GM18907 (cell line): ENCODE measurements around the gene GPR15LG.

Experiments
- ATAC-seq: cut with Tn5 transposase; IDR thresholded peaks from one replicate; pipeline ENCODE4 v1.9.1; 2021; ENCODE audit warnings: mild to moderate bottlenecking, moderate library complexity; ENCODE audit not compliant: unreplicated experiment

The GPR15LG gene

GRCh38 chr10:84193327-84193726, 19.7 kb downstream of the GPR15LG start:
- no peak for ATAC-seq

- peak; percentile 24 for ATAC-seq
Observed at GRCh38 chr10:84193846-84194423, 20.3 kb downstream of the GPR15LG start.

DNA sequence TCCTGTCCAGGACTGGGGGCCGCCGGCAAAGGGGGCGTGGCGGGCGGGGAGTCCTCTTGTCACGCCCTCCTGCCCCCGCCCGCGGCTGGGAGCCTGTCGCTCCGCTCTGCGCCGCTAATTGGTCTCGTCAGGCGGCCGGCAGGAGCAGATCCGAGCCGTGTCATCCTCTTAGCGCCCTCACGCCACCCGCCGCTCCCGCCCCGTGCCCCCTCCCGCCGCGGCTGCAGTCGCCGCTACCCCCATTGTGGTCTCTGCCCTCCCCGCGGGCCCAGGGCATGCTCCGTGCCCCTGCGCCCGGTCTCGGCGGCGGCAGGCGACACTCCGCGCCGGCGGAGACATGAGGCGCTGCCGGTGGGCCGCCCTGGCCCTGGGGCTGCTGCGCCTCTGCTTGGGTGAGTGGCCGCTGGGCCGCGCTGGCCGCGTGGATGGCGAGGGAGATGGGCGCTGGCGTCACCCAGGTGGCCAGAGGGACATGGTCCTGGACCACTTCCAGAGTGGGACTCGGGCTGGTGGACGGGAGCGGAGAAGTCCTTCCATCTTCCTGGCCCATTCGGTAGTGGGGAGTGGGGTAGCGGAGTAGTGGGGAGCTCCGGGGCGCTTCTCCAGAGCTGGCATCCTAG, 20.9 kb downstream of the GPR15LG start, which contains the start of gene CDHR1:
TSS of gene CDHR1 (plus strand) at position 114 of the 620 bp plus-strand sequence. CDS start at position 338, 224 bp downstream.
- peak; percentile 82 for ATAC-seq

GRCh38 chr10:84195044-84195830, 21.6 kb downstream of the GPR15LG start:
- peak; percentile 2 for ATAC-seq

DNA sequence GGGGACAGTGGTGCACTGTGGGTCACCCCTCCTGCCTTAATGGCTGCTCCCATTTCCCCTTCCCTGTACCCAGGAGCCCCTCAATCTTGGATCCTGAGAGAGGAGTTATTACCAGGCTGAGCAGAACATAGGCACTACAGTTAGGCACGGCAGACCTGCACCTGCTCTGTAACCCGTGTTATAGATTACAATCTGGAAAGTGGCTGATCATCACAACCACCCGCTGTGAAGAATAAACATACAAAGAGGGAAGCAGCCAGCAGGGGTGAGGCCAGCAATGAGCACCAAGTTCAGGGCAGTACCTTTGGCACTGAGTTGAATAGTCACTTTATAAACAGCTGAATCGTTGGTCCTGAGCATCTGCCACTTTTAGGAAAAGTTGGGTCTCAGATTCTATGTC, 22.5 kb downstream of the GPR15LG start:
- no peak for ATAC-seq

DNA sequence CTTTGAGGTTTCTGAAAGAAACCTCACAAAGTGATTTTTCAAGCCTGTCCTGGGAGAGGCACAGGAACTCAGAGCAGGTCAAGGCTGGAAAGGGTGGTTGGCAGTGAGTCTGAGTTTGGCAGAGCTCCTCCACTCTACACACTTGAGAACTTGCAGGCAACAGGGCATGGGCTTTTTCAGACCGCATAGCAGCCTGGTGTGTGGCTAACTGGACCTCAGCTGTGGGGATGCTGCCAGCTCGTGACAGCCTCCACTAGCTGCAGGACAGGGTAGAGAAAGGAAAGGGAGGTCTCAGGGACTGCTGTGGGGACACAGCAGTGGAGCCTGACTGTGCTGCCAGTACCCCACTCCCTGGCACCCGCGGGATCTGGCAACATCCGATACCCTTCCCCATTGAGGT, 23.3 kb downstream of the GPR15LG start:
- no peak for ATAC-seq

- no peak for ATAC-seq
Observed at GRCh38 chr10:84197643-84198042, 24.0 kb downstream of the GPR15LG start.

DNA sequence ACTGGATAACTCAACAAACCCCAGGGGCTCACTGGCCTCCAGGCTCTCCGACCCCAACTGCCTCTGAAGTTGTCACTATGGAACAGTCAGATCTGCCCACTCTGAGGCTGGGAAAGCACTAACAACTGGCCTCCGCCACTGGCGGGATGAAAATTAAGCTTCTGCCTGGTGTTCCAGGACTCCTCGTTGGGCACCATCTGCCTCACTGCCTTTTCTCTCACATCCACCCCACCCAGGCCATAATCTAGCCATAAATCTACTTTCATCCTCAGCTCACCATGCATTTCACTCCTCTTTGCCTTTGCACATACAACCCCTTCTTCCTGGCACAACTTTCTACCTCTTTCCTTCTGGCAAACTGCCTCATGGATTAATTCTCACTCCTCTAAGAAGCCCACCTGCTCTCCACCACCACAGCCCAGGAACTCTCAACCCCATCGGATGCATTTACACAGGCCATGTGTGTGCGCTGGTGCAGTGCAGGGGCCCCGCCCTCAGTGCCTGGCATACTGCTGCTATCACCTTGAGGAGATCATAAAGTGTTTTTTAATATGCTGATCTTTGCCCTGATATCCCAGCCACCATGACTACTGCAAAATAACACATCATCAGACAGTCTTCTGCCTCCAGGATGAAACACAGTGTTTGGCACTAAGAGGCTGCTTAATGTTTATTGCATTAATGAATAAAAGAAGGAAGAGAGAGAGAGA, 24.8 kb downstream of the GPR15LG start:
- no peak for ATAC-seq

DNA sequence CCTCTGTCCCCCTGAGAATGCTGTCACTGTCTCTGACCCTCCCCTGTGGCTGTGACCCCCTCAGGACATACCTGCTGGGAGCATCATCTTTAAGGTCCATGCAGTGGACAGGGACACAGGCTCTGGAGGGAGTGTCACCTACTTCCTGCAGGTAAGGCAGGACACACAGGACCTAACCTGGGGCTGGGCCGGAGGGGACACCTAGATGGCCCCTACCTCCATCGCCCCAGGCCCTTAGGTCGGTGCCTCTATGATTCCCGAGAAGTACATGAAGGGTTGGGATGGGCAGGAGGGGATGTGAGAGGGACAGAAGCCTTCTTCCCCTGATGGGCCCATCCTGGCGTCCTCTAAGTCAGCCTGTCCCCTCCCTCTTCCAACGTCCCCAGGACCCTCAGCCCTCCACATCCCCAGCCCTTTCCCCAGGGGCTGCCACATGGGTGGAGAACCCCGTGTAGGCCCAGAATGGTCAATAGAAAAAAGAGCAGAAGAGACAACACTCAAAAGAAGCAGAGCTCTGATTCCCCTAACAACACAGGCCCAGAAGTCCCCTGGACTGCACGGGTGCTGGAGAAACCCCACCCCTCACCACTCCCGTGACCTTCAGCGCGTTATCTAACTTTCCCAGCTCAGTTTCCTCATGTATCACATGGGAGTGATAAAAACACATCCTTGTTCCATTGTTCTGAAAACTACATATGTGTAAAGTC, 27.1 kb downstream of the GPR15LG start:
- no peak for ATAC-seq

- ATAC-seq = no peak
Observed at GRCh38 chr10:84201244-84201606, 27.6 kb downstream of the GPR15LG start.

- no peak for ATAC-seq
Observed at GRCh38 chr10:84201682-84202081, 28.1 kb downstream of the GPR15LG start.

GRCh38 chr10:84202349-84202748, 28.7 kb downstream of the GPR15LG start:
- ATAC-seq = no peak

GRCh38 chr10:84204122-84204521, 30.5 kb downstream of the GPR15LG start:
- ATAC-seq = peak; percentile 79

- ATAC-seq = no peak
Observed at GRCh38 chr10:84204610-84205009, 31.0 kb downstream of the GPR15LG start.

DNA sequence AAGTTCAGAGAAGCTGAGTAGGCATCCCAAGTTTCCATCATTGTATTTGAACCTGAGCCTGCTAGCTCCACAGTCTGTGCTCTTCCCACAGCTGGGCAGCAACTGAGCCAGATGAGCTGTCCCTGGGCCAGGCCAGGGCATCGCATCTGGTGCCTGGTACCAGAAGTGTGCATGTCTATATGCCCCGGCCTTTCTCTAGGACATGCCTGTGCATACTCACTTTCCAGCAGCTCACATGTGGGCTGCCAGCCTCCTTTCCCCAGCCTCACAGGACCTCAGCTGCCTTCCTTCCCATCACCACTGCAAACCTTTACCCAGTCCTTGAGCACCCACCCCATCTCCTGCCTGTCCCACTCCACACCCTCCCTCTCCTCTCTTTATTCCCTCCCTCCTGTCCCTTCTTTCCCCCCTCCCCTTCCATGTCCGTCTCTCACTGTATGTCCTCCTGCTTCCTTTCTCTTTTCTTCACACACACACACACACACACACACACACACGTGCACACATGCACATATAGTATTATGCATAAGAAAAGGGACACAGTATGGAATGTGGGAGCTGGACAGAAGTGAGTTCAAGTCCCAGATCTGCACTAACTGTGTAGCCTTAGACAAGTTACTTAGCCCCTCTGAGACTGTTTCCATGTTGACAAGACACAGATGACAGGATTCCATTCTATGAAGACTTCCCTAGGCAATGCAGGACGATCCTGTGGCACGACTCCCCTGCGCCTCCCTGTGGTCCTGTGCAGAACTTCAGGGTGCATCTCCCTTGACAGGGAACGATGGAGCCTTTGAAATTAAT, 31.6 kb downstream of the GPR15LG start:
- peak; percentile 83 for ATAC-seq

DNA sequence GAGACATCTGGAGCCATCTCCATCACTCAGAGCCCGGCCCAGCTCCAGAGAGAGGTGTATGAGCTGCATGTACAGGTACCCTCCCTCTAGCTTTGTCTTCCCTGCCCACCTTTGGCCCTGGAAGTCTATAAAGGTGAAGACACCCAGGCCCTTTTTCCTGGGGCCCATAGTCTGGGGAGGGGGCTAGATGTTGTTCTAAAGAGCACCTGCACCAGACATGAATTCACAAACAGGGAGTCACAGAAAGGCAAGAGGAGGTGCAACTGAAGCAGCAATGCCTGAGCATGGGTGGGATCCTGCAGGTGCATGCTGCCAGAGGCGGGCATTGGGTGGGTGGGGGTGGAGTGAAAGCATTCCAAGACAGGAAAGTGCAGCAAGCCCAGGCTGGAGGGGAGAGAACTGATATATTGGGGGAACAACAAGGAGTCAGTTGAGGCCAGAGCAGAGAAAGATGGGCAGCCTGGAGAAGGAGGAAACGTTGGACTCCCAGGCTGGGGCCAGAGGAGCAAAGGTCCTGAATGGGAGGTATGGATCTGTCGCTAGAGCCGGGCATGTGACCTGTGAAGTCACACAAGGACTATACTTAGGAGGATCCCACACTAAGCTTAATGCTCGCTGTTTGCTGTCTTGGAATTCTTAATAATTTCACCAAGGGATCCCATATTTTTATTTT, 32.4 kb downstream of the GPR15LG start:
- no peak for ATAC-seq

DNA sequence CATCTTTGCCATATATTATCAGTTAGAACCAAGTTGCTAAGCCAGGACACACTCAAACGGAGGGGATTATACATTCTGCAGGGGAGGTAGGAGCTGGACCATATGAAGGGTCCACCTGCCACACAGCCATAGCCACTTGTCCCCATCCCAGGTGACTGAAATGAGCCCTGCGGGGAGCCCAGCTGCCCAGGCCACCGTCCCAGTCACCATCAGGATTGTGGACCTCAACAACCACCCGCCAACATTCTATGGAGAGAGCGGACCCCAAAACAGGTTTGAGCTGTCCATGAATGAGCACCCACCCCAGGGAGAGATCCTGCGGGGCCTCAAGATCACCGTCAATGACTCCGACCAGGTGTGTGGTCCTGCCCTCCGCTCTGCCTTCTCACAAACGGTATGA, 34.4 kb downstream of the GPR15LG start:
- ATAC-seq = no peak

GRCh38 chr10:84211566-84211965, 38.0 kb downstream of the GPR15LG start:
- no peak for ATAC-seq

DNA sequence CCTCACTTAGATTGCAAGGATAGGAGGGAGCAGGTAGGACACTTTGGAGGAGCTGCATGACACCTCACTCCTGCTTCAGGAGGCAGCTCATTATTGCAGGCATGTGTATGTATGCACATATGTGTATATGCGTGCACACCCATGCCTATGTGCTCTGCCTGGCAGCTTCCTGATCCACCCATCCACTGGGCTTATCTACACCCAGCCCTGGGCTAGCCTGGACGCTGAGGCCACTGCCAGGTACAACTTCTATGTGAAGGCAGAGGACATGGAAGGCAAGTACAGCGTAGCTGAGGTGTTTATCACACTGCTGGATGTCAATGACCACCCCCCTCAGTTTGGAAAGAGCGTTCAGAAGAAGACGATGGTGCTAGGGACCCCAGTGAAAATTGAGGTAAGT, 38.4 kb downstream of the GPR15LG start:
- ATAC-seq = no peak

GRCh38 chr10:84213076-84213475, 39.5 kb downstream of the GPR15LG start:
- ATAC-seq = no peak
